HG02678 (cell line): ENCODE measurements around the gene BCL11B.

Experiments used
- ATAC-seq: cut with Tn5 transposase; IDR thresholded peaks from one replicate; pipeline ENCODE4 v1.9.1; 2021; ENCODE audit warnings: mild to moderate bottlenecking, moderate library complexity; ENCODE audit not compliant: unreplicated experiment

Gene BCL11B

DNA sequence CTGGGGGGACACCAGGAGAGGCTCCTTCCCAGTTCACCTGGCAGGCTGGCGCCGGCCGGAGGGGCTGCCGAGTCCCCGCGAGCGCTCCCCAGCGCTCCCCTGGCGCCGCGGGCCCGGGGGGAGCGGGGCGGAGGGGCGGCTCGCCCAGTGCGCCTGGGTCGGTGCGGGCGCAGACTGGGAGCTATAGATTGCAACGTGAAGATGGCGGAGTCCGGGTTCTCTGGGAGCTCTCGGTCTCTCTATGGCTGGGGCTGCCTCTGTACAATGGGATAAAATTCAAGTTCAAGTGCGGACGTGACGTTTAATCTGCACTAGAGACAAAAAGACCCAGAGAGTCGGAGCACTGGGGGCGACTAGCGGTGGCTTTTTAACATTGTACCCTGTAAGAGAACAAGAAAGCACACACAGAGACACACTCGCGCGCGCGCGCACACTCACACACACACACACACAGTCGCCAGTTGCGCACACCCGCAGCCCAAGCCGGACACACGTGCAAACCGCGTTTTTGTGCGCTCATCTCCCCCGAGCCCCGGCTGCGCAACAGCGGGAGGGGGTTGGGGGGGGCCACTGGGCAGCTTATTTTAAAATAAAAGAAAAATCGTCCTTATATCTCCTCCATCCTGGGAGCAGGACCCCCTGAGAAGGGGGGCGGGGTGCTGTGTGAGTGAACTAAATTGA lies at the start of gene BCL11B:
BCL11B (minus strand) TSS at position 247 of the 681 bp plus-strand sequence. CDS start 979 bp downstream, outside the sequence.
- ATAC-seq = peak; percentile 79

DNA sequence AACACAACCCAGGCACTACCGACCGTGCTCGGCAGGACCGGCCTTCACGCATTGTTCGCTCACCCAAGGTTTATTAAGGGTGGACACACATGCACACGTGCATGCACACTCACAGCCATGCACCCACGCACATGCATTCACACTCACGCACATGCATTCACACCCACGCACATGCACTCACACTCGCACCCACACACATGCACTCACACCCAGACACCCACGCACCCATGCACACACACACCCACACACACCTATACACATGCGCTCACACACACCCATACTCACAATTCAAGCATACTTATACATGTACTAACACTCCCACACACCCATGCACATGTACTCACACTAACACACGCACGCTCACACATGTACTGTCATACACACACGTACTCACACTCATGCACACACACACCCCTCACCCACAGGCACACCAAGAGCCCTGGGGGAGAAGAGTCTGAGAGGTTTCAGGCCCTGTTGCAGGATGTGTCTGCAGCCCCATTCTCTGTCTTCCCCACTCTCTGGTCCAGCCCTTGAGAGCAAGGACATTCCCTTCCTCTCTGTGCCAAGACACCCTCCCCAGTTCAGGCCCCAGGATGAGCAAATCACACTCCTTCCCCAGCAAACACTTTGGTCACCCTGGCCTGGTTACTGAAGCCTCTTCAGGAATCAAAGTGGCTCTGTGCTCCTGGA lies 49.4 kb upstream of the BCL11B start:
- ATAC-seq = no peak

DNA sequence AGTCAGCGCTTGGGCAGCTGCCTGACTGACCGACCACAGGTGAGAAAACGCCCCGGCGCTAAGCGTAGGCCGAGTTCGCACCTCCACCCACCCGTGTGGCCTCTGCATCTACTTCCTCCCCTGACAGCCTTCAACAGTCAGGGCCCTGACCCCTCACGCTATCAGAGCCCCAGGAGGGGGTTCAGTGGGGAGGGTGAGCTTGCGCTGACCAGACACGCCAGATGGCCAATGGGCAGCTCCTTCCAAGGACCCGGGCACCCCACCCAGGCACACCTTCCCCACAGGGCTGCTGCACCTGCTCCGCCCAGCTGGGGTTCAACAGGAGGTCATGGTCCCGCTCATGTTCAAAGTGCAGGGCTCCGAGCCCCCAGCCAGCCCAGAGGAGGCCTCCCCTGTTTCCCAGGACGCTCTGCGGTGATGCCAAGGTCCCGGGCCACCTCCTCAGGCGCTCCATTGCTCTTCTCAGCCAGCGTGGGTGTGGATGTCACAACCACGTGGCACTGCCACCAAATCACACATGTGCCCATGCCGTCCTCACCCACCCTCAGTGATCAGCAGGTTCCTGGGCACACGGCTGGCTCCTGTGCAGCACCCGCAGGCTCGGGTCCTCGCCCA lies 48.7 kb upstream of the BCL11B start:
- no peak for ATAC-seq

DNA sequence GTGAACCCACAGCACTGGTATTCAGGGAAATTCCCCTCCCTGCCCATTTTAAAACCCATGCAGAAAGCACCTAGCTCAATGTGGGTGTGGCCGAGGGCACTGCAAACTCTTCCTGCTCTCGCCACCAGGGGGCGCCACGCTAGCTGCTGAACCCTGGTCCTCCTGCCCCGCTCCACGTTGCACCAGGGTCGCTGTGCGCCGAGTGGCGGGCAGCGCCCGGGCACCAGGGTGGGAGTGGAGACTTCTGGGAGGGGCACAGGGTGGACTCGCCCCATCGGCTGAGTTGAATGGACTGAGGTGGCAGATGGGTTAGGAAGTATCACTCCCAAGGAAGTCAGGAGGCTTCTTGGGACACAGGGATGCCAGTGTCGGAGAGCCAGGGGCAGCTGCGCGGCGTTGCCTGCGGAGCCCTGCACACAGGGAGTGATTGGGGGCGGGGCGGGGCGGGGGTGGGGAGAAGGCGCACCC lies 48.1 kb upstream of the BCL11B start:
- peak; percentile 60 for ATAC-seq

DNA sequence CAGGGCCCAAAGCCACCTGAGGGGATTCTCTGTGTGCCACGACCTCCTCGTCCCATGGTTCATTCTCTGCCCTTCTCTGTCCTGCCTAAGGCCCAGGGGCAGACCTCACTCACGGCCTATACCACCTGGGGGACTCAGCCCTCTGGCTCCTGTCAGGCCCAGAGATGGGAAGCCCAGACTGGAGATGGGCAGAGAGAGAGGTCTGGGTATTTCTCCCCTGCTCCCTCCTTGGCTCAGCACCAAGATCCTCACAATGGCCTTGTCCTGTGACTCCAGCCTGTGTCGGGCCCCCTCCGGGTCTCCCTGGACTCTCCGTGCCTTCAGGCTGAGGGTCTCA lies 46.9 kb upstream of the BCL11B start:
- ATAC-seq = no peak

DNA sequence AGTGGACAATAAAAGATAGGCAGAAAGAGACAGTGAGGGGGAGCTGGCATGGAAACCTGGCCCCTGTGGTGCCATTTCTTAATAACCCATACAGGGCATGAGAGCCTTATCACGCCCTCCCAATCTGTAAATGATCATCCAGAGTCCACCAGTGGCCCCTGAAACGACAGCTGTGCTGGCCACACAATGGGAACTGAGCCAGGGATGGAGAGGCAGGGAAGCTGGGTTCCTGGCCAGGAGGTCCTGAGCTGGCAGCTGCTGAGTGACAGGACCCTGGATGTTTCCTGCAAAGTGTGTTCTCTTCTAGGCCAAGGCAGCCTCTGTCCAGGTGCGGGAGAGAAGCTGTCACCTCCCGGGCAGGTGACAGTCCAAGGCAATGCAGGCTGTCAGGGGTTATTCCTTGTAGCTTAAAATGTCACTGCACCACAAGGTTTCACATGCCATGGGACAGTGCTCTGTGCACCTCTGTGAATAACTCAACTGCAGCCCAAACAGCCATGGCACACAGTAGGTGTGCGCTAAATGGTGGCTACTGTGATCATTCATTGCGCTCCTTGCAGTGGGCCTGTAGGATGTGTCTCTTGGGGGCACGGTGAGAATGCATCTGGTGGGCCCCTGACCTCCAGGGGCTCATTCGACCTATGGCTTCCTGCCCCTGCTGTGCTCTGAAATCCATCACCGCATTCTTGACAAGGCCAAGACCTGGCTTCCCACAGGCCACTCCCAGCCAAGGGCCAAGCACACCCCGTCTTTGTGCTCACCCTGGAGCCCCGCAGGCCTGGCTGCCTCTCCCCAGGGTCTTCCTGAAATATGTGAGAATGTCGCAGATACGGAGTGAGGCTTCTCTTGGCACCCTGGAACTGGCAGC lies 46.3 kb upstream of the BCL11B start:
- no peak for ATAC-seq

DNA sequence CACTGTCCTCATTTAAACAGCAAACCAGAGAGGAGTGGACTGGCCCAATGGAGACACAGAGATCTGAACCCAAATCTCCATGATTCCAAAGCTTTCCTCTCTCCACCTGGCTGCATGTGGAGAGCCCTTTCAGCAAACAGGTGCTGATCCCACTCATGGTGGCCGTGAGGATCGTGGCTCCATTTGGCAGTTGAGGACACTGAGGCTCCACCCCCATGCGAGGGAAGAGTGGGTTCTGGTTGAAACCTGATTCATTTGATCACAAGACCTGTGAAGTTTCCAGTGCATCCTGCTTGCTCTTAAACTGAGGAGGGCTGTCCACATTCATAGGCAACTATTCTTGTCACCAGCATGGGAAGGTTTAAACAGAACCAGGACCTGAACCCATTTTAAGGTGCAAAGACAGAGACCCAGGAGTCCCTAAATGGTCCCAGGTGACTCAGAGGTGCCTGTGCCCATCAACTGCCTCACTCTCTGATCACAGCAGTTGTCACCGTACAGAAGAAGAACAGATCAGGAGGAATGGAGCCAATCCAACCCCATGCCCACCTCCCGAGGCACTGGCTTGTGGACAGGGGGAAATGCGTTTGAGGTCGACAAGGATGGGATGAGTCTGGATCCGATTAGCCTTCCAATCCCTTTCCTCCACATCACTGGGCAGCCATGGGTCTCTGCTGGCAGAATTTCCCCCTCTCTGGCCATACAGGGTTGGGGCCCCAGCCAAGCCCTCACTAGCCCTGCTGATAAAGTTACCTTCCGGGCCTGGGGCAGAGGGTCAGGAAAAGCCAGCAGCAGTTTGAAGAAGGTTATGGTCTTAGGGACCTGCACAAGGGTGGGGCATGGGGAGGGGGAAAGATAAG lies 45.5 kb upstream of the BCL11B start:
- ATAC-seq = no peak

DNA sequence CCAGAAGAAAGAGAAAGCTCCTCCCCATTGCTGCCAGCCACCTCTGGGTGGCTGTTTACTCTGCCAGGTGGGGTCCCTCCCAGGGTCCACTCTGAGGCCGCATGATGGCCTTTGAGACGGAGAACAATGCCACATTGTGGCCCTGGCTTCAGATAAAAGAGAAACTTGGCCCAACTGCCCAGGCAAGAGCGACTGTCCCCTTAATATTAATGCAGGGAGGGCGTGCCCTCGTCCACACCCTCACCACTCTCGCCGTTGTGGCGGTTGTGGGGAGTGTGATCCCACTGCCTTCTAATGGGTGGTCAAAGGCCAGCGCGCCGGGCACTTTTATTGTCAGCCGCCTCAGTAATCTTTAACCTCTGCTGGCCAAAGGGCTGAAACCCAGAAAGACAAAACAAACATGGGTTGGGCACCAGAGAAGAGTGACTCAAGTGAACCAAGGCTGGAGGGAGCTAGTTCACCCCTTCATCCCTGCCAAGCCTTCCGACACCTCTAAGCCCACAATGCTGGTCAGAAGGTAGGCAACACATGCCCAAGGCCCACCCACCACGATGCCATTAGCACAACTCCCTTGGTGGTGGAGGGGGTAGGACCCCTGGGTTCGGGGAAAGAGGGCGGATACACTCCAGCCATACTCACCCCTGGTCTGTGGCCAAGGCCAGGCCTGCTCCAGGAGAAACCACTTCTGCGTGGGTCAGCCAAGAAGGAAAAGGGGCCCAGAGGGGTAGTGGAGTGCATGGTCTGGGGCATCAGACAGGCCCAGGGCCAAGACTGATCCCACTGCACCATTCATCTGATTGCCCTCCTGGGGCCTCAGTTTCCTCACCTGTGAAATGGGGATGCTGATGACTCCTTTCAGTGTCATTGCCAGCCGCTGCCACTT lies 44.5 kb upstream of the BCL11B start:
- no peak for ATAC-seq

DNA sequence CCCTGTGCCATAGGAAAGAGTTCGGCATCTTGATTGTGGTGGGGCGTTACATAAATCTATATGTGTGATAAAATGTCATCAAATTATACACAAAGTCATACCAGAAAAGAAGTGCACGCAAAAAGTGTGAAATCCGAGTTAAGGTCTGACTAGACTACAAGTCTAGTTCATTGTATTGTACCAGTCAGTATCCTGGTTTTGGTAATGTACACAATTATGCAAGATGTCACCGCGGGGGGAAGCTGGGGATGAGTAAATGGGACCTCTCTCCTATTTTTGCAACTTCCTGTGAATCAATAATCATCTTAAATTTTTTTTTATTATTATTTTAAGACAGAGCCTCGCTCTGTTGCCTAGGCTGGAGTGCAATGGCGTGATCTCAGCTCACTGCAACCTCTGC lies 43.2 kb upstream of the BCL11B start:
- ATAC-seq = no peak

DNA sequence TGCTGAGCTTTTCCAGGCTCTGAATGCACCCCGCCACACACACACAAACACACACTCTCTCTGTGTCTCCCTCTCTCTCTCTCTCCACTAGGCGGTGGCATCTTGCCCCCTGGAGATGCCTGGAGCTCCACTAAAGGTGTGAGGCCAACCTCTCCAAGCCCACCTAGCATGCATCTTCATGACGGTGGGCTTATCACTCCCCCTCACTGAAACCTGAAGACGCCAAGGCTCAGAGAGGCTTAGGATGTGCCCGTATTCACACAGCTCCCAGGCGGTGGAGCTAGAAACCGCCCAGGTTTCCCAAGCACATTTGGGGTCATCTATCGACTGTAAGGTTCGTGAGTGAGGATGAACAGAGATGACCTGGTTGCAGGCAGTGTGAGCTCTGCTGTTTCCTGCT lies 42.6 kb upstream of the BCL11B start:
- ATAC-seq = no peak

DNA sequence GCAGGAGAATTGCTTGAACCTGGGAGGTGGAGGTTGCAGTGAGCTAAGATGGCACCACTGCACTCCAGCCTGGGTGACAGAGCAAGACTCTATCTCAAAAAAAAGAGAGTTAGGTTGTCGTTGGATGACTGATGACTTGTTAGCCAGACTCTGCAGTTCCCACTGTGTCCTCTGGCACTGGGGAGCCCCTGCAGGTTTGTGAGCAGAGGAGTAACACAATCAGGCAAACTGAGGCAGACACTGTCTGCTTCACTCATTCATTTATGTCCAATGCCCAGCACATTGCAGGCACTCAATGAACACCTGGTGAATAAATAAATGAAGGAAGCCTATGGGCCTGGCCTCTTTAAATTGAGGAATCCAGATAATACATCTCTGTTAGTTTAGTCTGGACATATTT lies 41.2 kb upstream of the BCL11B start:
- ATAC-seq = no peak

DNA sequence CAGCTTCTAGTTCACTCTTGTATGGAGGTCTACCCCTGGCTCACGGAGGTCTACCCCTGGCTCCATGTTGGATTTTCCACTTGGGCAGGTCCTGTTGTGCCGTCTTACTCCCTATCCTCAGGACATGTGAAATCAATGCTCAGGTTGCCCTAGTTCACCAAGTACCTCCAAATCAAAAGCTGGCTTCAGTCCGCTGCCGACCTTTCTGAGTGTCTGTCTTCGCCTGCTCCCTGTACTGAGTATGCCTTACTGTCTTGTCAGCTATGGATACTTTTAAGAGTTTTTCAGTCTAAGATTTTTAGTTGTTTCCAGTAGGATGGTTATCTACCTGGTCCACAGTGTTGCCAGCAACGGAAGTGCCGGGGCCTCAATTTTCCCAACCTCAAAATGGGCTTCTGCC lies 40.1 kb upstream of the BCL11B start:
- no peak for ATAC-seq

DNA sequence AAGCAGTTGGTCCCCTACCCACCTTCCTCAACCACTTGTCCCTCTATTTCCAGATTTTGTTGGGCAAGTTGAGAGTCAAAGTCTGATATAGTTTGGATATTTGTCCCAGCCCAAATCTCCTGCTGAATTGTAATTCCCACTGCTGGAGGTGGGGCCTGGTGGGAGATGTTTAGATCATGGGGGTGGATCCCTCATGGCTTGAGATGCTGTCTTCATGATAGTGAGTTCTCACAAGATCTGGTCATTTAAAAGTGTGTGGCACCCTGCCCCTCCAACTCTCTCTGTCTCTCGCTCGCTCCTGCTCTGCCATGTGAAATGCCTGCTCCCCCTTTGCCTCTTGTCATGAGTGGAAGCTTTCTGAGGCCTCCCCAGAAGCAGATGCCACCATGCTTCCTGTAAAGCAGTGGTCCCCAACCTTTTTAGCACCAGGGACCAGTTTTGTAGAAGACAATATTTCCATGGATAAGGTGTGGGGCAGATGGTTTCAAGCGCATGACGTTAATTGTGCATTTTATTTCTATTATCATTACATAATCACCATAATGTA lies 37.3 kb upstream of the BCL11B start:
- no peak for ATAC-seq

DNA sequence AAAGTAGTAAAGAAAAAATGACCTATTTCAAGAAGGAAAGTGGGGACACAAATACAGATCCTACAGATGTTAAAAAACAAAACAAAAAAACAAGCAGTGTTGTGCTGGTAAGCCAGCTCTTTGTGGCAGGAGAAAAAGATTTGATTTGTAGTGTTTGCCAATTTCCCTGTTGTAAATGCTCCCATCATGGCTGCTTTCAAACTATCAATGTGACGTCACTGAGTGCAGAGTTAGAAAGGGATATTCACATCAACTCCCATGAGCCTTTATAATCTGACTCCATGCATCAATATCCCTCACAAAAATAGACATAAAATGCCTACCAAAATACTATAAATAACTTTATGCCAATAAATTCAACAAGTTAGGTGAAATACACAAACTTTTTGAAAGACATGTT lies 32.2 kb upstream of the BCL11B start:
- ATAC-seq = no peak

DNA sequence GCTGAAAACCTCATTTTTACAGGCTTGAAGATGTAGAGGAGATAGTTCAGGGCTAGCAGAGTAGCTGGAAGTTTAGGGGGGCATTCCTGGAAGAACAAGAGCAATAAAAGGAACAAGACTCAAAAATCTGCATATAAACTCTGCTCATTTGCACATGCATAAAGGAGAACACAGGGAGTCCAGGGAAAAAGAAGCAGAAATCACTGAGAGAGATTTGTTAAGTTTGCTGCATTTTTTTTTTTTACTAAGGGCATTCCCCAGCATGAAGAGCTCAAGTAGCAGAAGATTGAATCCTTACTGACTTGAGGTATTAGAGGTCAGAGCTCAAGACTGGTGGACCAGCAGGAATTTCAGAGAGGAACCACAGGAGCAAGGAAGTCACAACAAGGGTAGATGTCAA lies 28.2 kb upstream of the BCL11B start:
- no peak for ATAC-seq

DNA sequence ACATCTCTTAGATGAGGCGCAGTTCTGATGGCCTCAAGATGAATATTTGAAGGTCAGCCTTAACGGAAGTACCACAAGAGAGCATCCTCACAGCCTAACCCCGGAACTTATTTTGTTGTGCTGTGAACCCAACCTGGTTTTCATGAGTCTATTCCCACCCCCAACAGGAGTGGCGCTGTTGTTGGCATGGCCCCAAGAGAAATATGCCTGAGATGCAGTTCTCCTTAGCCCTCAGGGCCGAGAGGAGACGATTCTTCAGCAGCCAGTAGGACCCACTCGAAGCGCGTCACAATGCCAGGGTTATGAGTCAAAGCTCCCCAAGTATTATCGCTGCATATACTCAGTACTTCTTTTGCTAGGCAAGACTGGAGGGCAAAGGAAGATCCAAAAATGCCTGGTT lies 24.5 kb upstream of the BCL11B start:
- ATAC-seq = no peak

DNA sequence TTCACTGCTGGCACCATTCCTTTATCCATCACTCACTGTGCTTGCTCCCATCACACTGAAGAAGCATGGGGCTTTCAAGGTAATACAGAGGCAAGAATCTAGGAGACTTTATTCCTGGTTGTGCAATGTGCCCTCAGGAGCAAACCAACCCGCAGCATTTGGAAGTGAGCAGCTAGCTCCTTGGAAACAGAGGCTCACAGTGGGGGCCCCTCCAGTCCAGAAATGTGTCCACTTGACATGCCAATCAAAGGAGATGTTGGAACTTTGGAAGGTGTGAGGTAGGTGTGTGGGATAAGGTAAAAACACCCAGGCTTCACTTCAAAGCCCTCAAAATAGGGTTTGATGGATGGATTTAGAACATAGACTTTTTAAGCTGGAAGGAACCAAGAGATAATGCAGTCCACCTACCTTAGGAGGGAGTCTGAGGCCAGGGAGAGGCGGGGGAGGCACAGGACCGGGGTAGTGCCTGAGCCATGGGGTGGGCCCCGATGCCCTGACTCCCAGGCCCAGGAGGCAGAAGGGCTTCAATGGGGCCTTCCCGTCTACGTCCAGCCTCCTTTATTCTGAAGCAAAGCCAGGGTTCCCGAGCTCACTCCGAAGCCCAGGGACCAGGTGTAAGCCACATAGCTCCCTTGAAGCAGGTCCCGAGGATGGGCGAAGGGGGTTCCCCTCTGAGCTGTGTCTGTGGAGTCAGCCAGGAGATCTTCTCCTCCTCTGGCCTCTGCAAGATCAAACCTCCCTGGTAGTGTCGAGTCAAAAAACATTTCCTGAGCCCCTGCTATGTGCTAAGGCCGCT lies 17.6 kb upstream of the BCL11B start:
- ATAC-seq = no peak

DNA sequence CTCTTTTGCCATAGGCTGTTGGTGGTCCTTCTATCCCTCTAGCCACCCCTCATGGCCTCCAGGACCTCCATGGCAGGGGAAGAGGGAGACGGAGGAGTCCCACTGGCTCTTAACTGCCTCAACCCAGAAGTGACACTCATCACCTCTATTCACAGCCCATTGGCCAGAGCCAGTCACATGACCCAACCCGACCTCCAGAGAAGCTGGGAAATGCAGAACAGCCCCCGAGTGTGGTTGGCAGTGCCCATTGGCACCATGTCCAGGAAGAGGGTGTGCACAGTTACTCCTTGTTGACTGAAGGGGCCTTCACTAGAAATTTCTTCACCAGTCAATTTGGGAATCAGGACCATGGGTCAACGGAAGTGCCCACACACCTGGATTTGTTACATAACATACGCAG lies 17.0 kb upstream of the BCL11B start:
- ATAC-seq = no peak
